ENCODE measurements around the gene IL2RG.

Gene IL2RG

GRCh38 chrX:71107762-71108360 is 3.5 kb downstream of the IL2RG start:
- no peak for DNase-seq

- no peak for DNase-seq
Measured at GRCh38 chrX:71107245-71107644, 4.1 kb downstream of the IL2RG start.

GRCh38 chrX:71106427-71106826 is 5.0 kb downstream of the IL2RG start, which contains the start of gene CXorf65:
Gene CXorf65 (minus strand): TSS chrX:71106740. CDS start chrX:71106556, 184 bp downstream.
- DNase-seq = no peak

GRCh38 chrX:71105628-71106027 is 5.7 kb downstream of the IL2RG start:
- no peak for DNase-seq

- DNase-seq = peak; percentile 59
Measured at GRCh38 chrX:71103110-71103983, 8.0 kb downstream of the IL2RG start.

- no peak for DNase-seq
Measured at GRCh38 chrX:71102292-71102691, 9.1 kb downstream of the IL2RG start.

- DNase-seq = no peak
Measured at GRCh38 chrX:71100581-71101505, 10.5 kb downstream of the IL2RG start.

- DNase-seq = no peak
Measured at GRCh38 chrX:71099736-71100135, 11.6 kb downstream of the IL2RG start.

- DNase-seq = no peak
Measured at GRCh38 chrX:71098951-71099506, 12.3 kb downstream of the IL2RG start.

GRCh38 chrX:71098302-71098701 is 13.1 kb downstream of the IL2RG start:
- DNase-seq = peak; percentile 72

GRCh38 chrX:71096760-71097032 is 14.7 kb downstream of the IL2RG start:
- DNase-seq = no peak

GRCh38 chrX:71095981-71096759 is 15.2 kb downstream of the IL2RG start:
- DNase-seq = no peak

GRCh38 chrX:71095555-71095980 is 15.8 kb downstream of the IL2RG start, which contains the start of gene FOXO4:
Gene FOXO4 (plus strand): TSS chrX:71095851. CDS start chrX:71096529, 678 bp downstream.
- peak; percentile 87 for DNase-seq

GRCh38 chrX:71095033-71095432 is 16.3 kb downstream of the IL2RG start:
- no peak for DNase-seq

- DNase-seq = no peak
Measured at GRCh38 chrX:71091263-71091662, 20.1 kb downstream of the IL2RG start.

- DNase-seq = no peak
Measured at GRCh38 chrX:71085900-71086299, 25.5 kb downstream of the IL2RG start.

GRCh38 chrX:71082822-71083221 is 28.6 kb downstream of the IL2RG start:
- DNase-seq = no peak

GRCh38 chrX:71082124-71082647 is 29.2 kb downstream of the IL2RG start:
- no peak for DNase-seq

GRCh38 chrX:71081330-71082123 is 29.9 kb downstream of the IL2RG start:
- no peak for DNase-seq

- no peak for DNase-seq
Measured at GRCh38 chrX:71070531-71070930, 40.8 kb downstream of the IL2RG start.
